Spleen (tissue), 7 donors: Measurements from ENCODE around the gene CPOX.

ENCODE experiments used
- CTCF ChIP-seq, 11 experiments: fragments of 200-600 bp in 7 of 11; fragments of 450-650 bp in 4 of 11; sonication (generic) in 4 of 11; IDR thresholded peaks in 8 of 11; conservative IDR thresholded peaks in 3 of 11; 1 replicate in 7 of 11; 2 replicates in 4 of 11; pipeline versions ENCODE4 v1.4.0 to v1.8.0; 2016 to 2021; ENCODE audit warnings: antibody characterized with exemption in 11 of 11, inconsistent platforms in 4 of 11, mild to moderate bottlenecking in 1 of 11
- POLR2A ChIP-seq, 3 donors: fragments of 450-650 bp; IDR thresholded peaks; one replicate each; pipeline ENCODE4 v1.5.1; 2017; ENCODE audit warnings: antibody characterized with exemption in 3 of 3, mild to moderate bottlenecking in 1 of 3
- POLR2AphosphoS5 ChIP-seq, 3 donors: sonication (generic); formaldehyde crosslinking; IDR thresholded peaks; one replicate each; pipeline ENCODE4 v1.5.1; 2017; ENCODE audit warnings: antibody characterized with exemption in 3 of 3
- donor health status: DM: no; HTN: no; CAD: no; lungs with moderate emphysema.
- donor health status: DM: no; HTN: no; CAD: no.
- donor health status: DM: no; HTN: no; CAD: no.

GRCh38 chr3:98545940-98546339 lies 47.5 kb downstream of the CPOX start:
- no peak for TF ChIP-seq POLR2A (IDR thresholded peaks at IDR 0.05)
- no peak for TF ChIP-seq CTCF (IDR thresholded peaks at IDR 0.05 in 8 of 11, conservative IDR thresholded peaks at IDR 0.05 in 3 of 11)
- no peak for TF ChIP-seq POLR2AphosphoS5 (IDR thresholded peaks at IDR 0.05)
